ENCODE results near the gene NBAS. TPM values are rescaled to one million over a fixed set of nuclear protein-coding genes. Genes with fewer than 3 reads are reported as not detected.

NBAS gene
- polyA plus RNA-seq, 1 of the 3 experiments (the other 2 are of a cell fraction), result 12.0 TPM

GRCh38 chr2:15565392-15565791 is 4.3 kb upstream of the NBAS start:
- 61% methylated on average over 3 of the region's 3 CpGs for WGBS (ENCODE audit: low lambda C conversion rate)
- CTCF ChIA-PET, result interaction anchor here (1.6 kb wide), 1 partner anchor 11 kb away, joined by 10 read pairs; no protein-coding TSS in a partner anchor

More at GRCh38 chr2:15565392-15565791, 4.3 kb upstream of the NBAS start:
- H3F3A ChIP-seq (replicated peaks; ENCODE audit: insufficient read depth), result peaks cover 1% of the 10 kb centered on the region
- no peaks in the 10 kb centered on the region for H3K27me3 ChIP-seq (ENCODE audit: insufficient read depth)
- no peaks in the 10 kb centered on the region for H4K20me1 ChIP-seq (ENCODE audit: insufficient read depth)
- no peak overlapping the region for H3K9ac ChIP-seq
- no peak for DNase-seq
- peaks cover 6% of the 10 kb centered on the region; the same call in 1 of the 2 replicates for H3K79me2 ChIP-seq (ENCODE audit: insufficient read depth)
- no peak overlapping the region for H3K27ac ChIP-seq (ENCODE audit: low read depth in 2 of 2, low read length in 1 of 2)
- H2AFZ ChIP-seq (ENCODE audit: low read depth), result no peak overlapping the region
- peaks cover 5% of the 10 kb centered on the region in 2 experiments; a peak in 2 of 4 replicates for H3K4me1 ChIP-seq (ENCODE audit: control insufficient read depth in 1 of 2, insufficient read depth in 2 of 2, low read depth in 1 of 2, low read length in 1 of 2)
- H3K4me2 ChIP-seq, result no peak overlapping the region
- H3K36me3 ChIP-seq (replicated peaks in 1 of 2; ENCODE audit: control insufficient read depth in 1 of 2, insufficient read depth in 2 of 2, low read length in 1 of 2), result no peaks in the 10 kb centered on the region
- no peak overlapping the region for H3K4me3 ChIP-seq (ENCODE audit: low read depth in 2 of 2, low read length in 1 of 2)
- no peaks in the 10 kb centered on the region for H3K9me2 ChIP-seq
- TF ChIP-seq RFX5 (IDR thresholded peaks at IDR 0.05; ENCODE audit: low read length), result no peak
- TF ChIP-seq, protein P1, sequence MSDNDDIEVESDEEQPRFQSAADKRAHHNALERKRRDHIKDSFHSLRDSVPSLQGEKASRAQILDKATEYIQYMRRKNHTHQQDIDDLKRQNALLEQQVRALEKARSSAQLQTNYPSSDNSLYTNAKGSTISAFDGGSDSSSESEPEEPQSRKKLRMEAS (IDR thresholded peaks at IDR 0.05; ENCODE audit: low read depth), result no peak
- TF ChIP-seq USF1 (IDR thresholded peaks at IDR 0.05; ENCODE audit: borderline replicate concordance, low read depth), result no peak
- no peak for TF ChIP-seq TEAD4 (IDR thresholded peaks at IDR 0.05; ENCODE audit: borderline replicate concordance, insufficient read depth)
- TF ChIP-seq CTCF (IDR thresholded peaks at IDR 0.05), result no peak
- no peak for TF ChIP-seq GATA2 (CRISPR knock-in tag; IDR thresholded peaks at IDR 0.05)
- no peak for TF ChIP-seq TCF12 (IDR thresholded peaks at IDR 0.05)
- TF ChIP-seq, protein P2, sequence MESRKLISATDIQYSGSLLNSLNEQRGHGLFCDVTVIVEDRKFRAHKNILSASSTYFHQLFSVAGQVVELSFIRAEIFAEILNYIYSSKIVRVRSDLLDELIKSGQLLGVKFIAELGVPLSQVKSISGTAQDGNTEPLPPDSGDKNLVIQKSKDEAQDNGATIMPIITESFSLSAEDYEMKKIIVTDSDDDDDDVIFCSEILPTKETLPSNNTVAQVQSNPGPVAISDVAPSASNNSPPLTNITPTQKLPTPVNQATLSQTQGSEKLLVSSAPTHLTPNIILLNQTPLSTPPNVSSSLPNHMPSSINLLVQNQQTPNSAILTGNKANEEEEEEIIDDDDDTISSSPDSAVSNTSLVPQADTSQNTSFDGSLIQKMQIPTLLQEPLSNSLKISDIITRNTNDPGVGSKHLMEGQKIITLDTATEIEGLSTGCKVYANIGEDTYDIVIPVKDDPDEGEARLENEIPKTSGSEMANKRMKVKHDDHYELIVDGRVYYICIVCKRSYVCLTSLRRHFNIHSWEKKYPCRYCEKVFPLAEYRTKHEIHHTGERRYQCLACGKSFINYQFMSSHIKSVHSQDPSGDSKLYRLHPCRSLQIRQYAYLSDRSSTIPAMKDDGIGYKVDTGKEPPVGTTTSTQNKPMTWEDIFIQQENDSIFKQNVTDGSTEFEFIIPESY (IDR thresholded peaks at IDR 0.05; ENCODE audit: borderline replicate concordance, low read depth), result no peak
- TF ChIP-seq RXRA (IDR thresholded peaks at IDR 0.05; ENCODE audit: borderline replicate concordance, low read depth), result no peak
- no peak for TF ChIP-seq ELF1 (IDR thresholded peaks at IDR 0.05)
- no peak for TF ChIP-seq NFIC (IDR thresholded peaks at IDR 0.05; ENCODE audit: borderline replicate concordance)
- TF ChIP-seq RAD21 (IDR thresholded peaks at IDR 0.05; ENCODE audit: low read length), result no peak
- no peaks in the 10 kb centered on the region for H3K9me3 ChIP-seq
- POLR2A ChIA-PET, result no interaction called here

Data from SK-N-SH (cell line).